Osteoblast (primary cell): ENCODE data around the gene PLXNA4. TPM values are rescaled to one million over a fixed set of nuclear protein-coding genes. Genes with fewer than 3 reads are reported as not detected.

Experiments used
- DNase-seq: peaks from one replicate; pipeline ENCODE4 v3.0.0; 2011; ENCODE audit warnings: low spot score, mixed read lengths; ENCODE audit not compliant: insufficient read length; ENCODE audit errors: missing footprints
- H2AFZ ChIP-seq: 2 replicates; pipeline ENCODE4 v1.6.0; 2011; ENCODE audit warnings: mild to moderate bottlenecking, low read length
- H3K27ac ChIP-seq: 2 replicates; pipeline ENCODE4 v1.5.1; 2011; ENCODE audit warnings: mild to moderate bottlenecking, low read depth, low read length, moderate library complexity
- H3K27me3 ChIP-seq: 2 replicates; pipeline ENCODE4 v1.6.0; 2012; ENCODE audit warnings: mild to moderate bottlenecking, control low read depth, inconsistent platforms, low read length, moderate library complexity; ENCODE audit not compliant: insufficient read depth
- H3K36me3 ChIP-seq: 2 replicates; pipeline ENCODE4 v1.5.1; 2011; ENCODE audit warnings: mild to moderate bottlenecking, low read length, control low read depth, moderate library complexity; ENCODE audit not compliant: insufficient read depth
- H3K4me1 ChIP-seq: 2 replicates; pipeline ENCODE4 v1.5.1; 2011; ENCODE audit warnings: mild to moderate bottlenecking, low read length, control low read depth, moderate library complexity; ENCODE audit not compliant: insufficient read depth
- H3K4me2 ChIP-seq: 2 replicates; pipeline ENCODE4 v1.6.0; 2011; ENCODE audit warnings: mild to moderate bottlenecking, low read length; ENCODE audit not compliant: insufficient read depth
- H3K4me3 ChIP-seq: fragments of 200-600 bp; sonication (generic); 3 replicates; pipeline ENCODE4 v1.5.1; 2012; ENCODE audit warnings: mild to moderate bottlenecking, low read length, inconsistent platforms; ENCODE audit not compliant: insufficient read depth
- H3K79me2 ChIP-seq: 2 replicates; pipeline ENCODE4 v1.6.0; 2012; ENCODE audit warnings: mild to moderate bottlenecking, low read length, control low read depth, inconsistent platforms; ENCODE audit not compliant: insufficient read depth
- H3K9me3 ChIP-seq: 2 replicates; pipeline ENCODE4 v1.5.1; 2011; ENCODE audit warnings: low read depth, low read length, control low read depth
- H4K20me1 ChIP-seq: 2 replicates; pipeline ENCODE4 v1.6.0; 2012; ENCODE audit warnings: mild to moderate bottlenecking, low read length, control low read depth; ENCODE audit not compliant: insufficient read depth
- total RNA-seq: library from RNA; depleted of rRNA; stranded (reverse); fragments of >200 nt; gene quantifications from 2 replicates; pipeline ENCODE4 v1.2.3, GENCODE V29; 2012
- TF ChIP-seq, protein P1 (sequence below): IDR thresholded peaks from 2 replicates; pipeline ENCODE4 v1.5.1; 2011; ENCODE audit warnings: mild to moderate bottlenecking, low read depth, low read length, moderate library complexity; ENCODE audit errors: extremely low read depth

PLXNA4 gene
- total RNA-seq, 1 donor: 4.3 TPM

GRCh38 chr7:132388688-132389087 lies 187.6 kb downstream of the PLXNA4 start:
- Histone ChIP-seq H4K20me1 (no peaks in the 10 kb centered on the region), H3K27ac (no peak overlapping the region), H2AFZ (no peak overlapping the region), H3K4me3 (no peak overlapping the region), H3K4me2 (no peak overlapping the region), H3K27me3 (peaks cover 2% of the 10 kb centered on the region), H3K79me2 (no peaks in the 10 kb centered on the region), H3K36me3 (no peaks in the 10 kb centered on the region), H3K4me1 (peaks cover 16% of the 10 kb centered on the region), H3K9me3 (no peaks in the 10 kb centered on the region)
- DNase-seq: no peak
- TF ChIP-seq, protein P1, sequence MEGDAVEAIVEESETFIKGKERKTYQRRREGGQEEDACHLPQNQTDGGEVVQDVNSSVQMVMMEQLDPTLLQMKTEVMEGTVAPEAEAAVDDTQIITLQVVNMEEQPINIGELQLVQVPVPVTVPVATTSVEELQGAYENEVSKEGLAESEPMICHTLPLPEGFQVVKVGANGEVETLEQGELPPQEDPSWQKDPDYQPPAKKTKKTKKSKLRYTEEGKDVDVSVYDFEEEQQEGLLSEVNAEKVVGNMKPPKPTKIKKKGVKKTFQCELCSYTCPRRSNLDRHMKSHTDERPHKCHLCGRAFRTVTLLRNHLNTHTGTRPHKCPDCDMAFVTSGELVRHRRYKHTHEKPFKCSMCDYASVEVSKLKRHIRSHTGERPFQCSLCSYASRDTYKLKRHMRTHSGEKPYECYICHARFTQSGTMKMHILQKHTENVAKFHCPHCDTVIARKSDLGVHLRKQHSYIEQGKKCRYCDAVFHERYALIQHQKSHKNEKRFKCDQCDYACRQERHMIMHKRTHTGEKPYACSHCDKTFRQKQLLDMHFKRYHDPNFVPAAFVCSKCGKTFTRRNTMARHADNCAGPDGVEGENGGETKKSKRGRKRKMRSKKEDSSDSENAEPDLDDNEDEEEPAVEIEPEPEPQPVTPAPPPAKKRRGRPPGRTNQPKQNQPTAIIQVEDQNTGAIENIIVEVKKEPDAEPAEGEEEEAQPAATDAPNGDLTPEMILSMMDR: no peak

DNA sequence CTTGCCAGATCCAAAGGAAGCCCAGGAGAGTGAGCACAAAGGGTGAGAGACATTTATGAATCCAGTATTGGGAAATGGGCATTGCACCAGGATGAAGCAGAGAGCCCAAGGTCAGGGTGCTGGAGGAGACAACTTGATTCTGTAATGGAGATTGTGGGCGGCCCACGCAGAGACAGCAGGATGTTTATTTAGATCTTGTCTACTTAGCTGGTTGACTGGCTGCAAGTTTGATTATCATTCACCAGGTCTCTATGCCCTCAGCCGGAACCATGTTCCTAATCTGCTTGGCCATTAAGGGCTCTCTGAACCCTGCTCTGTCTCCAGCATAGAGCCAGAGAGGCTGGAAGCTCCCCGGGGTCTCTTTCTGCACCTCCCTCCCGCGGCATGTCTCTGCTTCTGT lies 188.7 kb downstream of the PLXNA4 start:
- Histone ChIP-seq H3K79me2 (no peaks in the 10 kb centered on the region), H3K4me3 (no peak overlapping the region), H2AFZ (no peak overlapping the region), H3K27ac (no peak overlapping the region), H4K20me1 (no peaks in the 10 kb centered on the region), H3K4me2 (no peak overlapping the region), H3K4me1 (peaks cover 16% of the 10 kb centered on the region), H3K36me3 (no peaks in the 10 kb centered on the region), H3K9me3 (no peaks in the 10 kb centered on the region), H3K27me3 (peaks cover 2% of the 10 kb centered on the region)
- TF ChIP-seq, protein P1: no peak
- DNase-seq: no peak

- Histone ChIP-seq H3K27ac (no peak overlapping the region), H3K79me2 (no peaks in the 10 kb centered on the region), H3K27me3 (peaks cover 2% of the 10 kb centered on the region), H3K9me3 (no peaks in the 10 kb centered on the region), H3K36me3 (no peaks in the 10 kb centered on the region), H2AFZ (no peak overlapping the region), H3K4me3 (no peak overlapping the region), H3K4me2 (peak overlapping the region; percentile 52), H4K20me1 (no peaks in the 10 kb centered on the region), H3K4me1 (peaks cover 20% of the 10 kb centered on the region)
- TF ChIP-seq, protein P1: no peak
- DNase-seq: peak; percentile 76
Observed at GRCh38 chr7:132386201-132386681, 190.0 kb downstream of the PLXNA4 start.

DNA sequence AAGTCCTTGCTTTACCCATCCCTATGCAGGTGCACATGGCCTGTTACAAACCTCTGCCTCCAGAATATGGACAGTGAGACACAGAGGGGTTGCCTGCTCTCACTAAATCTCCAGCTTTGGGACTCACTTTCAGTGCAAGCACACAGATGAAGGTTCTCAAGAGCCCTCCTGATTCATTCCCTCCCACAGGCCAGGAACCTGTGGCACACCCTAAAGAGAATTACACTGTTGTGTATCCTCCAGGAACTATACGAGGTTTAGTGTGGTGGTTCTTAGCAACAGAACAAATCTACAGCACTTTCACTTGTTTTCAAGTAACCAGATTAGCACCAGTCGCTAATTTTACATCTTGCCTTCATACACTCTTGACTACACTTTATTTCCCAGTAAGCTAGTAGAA lies 192.3 kb downstream of the PLXNA4 start:
- Histone ChIP-seq H3K27ac (no peak overlapping the region), H3K4me3 (no peak overlapping the region), H3K4me1 (peaks cover 18% of the 10 kb centered on the region), H3K79me2 (no peaks in the 10 kb centered on the region), H3K36me3 (no peaks in the 10 kb centered on the region), H3K27me3 (peaks cover 2% of the 10 kb centered on the region), H2AFZ (no peak overlapping the region), H4K20me1 (no peaks in the 10 kb centered on the region), H3K9me3 (no peaks in the 10 kb centered on the region), H3K4me2 (no peak overlapping the region)
- DNase-seq: no peak
- TF ChIP-seq, protein P1: no peak
